Measurements from ENCODE around the gene VPS54. TPM values are rescaled to one million over a fixed set of nuclear protein-coding genes. Genes with fewer than 3 reads are reported as not detected.

Gene VPS54
- polyA plus RNA-seq, 3 donors, result 11.4 to 17.3 (median 11.5) TPM

DNA sequence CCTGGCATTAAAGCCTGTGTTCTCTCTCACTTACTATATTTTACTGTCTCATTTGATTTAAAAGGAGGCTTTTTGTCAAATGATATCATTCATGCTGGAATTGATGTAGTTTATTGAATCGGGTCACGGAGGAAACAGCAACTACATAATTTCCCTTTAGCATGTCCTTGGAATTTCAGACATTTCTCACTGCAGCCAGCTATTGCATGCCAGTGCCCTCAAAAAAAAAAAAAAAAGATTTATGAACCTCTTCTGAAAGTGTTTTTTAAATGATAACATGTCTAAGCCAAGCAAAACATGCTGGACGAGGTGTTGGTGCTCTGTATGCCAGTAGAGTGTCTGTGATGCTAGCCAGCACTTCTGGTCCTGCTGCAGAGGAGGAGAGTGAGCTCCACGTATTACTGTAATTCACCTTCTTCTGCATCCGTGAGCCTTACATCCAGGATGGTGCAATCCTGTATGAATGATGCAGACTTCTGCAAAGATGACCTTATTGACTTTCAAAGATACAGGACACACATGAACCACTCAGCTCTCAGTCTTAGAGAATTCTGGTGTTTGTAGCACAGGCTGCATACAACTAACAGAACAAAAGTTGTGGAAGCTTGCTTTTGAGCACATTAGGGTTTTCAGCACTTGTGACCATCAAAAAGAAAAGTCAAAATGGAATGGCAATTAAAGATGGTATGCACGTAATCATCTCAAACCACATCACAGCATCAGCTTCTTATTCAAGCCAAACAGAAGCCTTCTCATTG lies 146.5 kb downstream of the VPS54 start:
- intact Hi-C loops (cut with micrococcal nuclease), result no loop called here
- H3K36me3 Mint-ChIP-seq, result peaks cover 47 to 74% of the 10 kb centered on the region in 2 donors

DNA sequence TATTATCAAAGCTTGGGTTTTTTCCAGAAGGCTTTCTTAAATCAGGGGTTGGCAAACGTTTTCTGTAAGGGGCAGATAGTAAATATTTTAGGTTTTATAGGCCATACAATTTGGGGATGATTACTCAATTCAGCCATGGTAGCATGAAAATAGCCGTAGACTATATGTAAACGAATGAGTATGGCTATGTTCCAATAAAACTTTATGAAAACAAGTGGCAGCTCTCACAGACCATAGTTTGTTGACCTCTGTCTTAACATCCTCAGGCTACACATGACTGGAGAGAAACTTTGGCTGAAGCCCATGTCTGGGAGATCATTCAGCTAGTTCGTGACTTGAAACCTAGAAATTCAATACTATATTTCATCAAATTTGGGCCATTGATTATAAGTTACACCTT lies 147.4 kb downstream of the VPS54 start:
- Mint-ChIP-seq H3K36me3 (peaks cover 45 to 69% of the 10 kb centered on the region in 2 donors), H3K27me3 (ENCODE audit: low read depth in 3 of 3) (no peaks in the 10 kb centered on the region), H3K4me1 (peaks cover 2% of the 10 kb centered on the region), H3K27ac (no peak overlapping the region), H3K9me3 (no peaks in the 10 kb centered on the region), H3K4me3 (no peak overlapping the region)
- Histone ChIP-seq H3K4me2 (replicated peaks; ENCODE audit: extremely low read depth, low read length, poor library complexity, severe bottlenecking) (no peak overlapping the region), H3K36me3 (replicated peaks in 1 of 2; ENCODE audit: control insufficient read depth in 1 of 2, insufficient read depth in 2 of 2, low read length in 2 of 2) (peaks cover 28 to 91% of the 10 kb centered on the region in 2 donors), H3K9ac (ENCODE audit: insufficient read depth, low read length, poor library complexity, severe bottlenecking) (no peak overlapping the region), H3K27me3 (ENCODE audit: control insufficient read depth in 2 of 2, insufficient read depth in 2 of 2, low read length in 2 of 2) (no peaks in the 10 kb centered on the region), H3K27ac (ENCODE audit: low read depth in 1 of 2, low read length in 2 of 2) (no peak overlapping the region), H3K9me3 (replicated peaks in 1 of 2; ENCODE audit: control insufficient read depth in 1 of 2, insufficient read depth in 1 of 2, low read length in 2 of 2) (no peaks in the 10 kb centered on the region), H2AFZ (ENCODE audit: insufficient read depth, low read depth, low read length, poor library complexity, severe bottlenecking) (no peak overlapping the region), H3K4me1 (ENCODE audit: control insufficient read depth in 1 of 2, insufficient read depth in 2 of 2, low read length in 2 of 2) (no peaks in the 10 kb centered on the region), H3K79me2 (ENCODE audit: insufficient read depth, low read length) (peaks cover 81% of the 10 kb centered on the region), H3K4me3 (replicated peaks in 1 of 3; ENCODE audit: low read depth in 2 of 3, low read length in 3 of 3) (no peak overlapping the region), H4K20me1 (ENCODE audit: insufficient read depth, low read length) (peaks cover 52% of the 10 kb centered on the region)
- TF ChIP-seq, protein P1, sequence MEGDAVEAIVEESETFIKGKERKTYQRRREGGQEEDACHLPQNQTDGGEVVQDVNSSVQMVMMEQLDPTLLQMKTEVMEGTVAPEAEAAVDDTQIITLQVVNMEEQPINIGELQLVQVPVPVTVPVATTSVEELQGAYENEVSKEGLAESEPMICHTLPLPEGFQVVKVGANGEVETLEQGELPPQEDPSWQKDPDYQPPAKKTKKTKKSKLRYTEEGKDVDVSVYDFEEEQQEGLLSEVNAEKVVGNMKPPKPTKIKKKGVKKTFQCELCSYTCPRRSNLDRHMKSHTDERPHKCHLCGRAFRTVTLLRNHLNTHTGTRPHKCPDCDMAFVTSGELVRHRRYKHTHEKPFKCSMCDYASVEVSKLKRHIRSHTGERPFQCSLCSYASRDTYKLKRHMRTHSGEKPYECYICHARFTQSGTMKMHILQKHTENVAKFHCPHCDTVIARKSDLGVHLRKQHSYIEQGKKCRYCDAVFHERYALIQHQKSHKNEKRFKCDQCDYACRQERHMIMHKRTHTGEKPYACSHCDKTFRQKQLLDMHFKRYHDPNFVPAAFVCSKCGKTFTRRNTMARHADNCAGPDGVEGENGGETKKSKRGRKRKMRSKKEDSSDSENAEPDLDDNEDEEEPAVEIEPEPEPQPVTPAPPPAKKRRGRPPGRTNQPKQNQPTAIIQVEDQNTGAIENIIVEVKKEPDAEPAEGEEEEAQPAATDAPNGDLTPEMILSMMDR (IDR thresholded peaks at IDR 0.05), result no peak
- whole genome bisulfite sequencing (ENCODE audit: insufficient coverage), result 100% methylated on average over 1 of the region's 4 CpGs
- DNase-seq, result no peak
- intact Hi-C loops (cut with micrococcal nuclease), result no loop called here

More for the DNA sequence above, 146.5 kb downstream of the VPS54 start:
- Histone ChIP-seq H2AFZ (ENCODE audit: insufficient read depth, low read depth, low read length, poor library complexity, severe bottlenecking) (no peak overlapping the region), H3K4me1 (ENCODE audit: control insufficient read depth in 1 of 2, insufficient read depth in 2 of 2, low read length in 2 of 2) (no peaks in the 10 kb centered on the region), H3K27ac (ENCODE audit: low read depth in 1 of 2, low read length in 2 of 2) (no peak overlapping the region), H3K36me3 (replicated peaks in 1 of 2; ENCODE audit: control insufficient read depth in 1 of 2, insufficient read depth in 2 of 2, low read length in 2 of 2) (peaks cover 21 to 90% of the 10 kb centered on the region in 2 donors), H3K9me3 (replicated peaks in 1 of 2; ENCODE audit: control insufficient read depth in 1 of 2, insufficient read depth in 1 of 2, low read length in 2 of 2) (no peaks in the 10 kb centered on the region), H3K4me3 (replicated peaks in 1 of 3; ENCODE audit: low read depth in 2 of 3, low read length in 3 of 3) (no peak overlapping the region), H3K9ac (ENCODE audit: insufficient read depth, low read length, poor library complexity, severe bottlenecking) (no peak overlapping the region), H3K79me2 (ENCODE audit: insufficient read depth, low read length) (peaks cover 73% of the 10 kb centered on the region), H3K27me3 (ENCODE audit: control insufficient read depth in 2 of 2, insufficient read depth in 2 of 2, low read length in 2 of 2) (no peaks in the 10 kb centered on the region), H4K20me1 (ENCODE audit: insufficient read depth, low read length) (peaks cover 48% of the 10 kb centered on the region), H3K4me2 (replicated peaks; ENCODE audit: extremely low read depth, low read length, poor library complexity, severe bottlenecking) (no peak overlapping the region)
- Mint-ChIP-seq H3K4me3 (no peak overlapping the region), H3K9me3 (no peaks in the 10 kb centered on the region), H3K27me3 (ENCODE audit: low read depth in 3 of 3) (no peaks in the 10 kb centered on the region), H3K4me1 (peaks cover 2% of the 10 kb centered on the region), H3K27ac (no peak overlapping the region)
- TF ChIP-seq, protein P1 (IDR thresholded peaks at IDR 0.05), result no peak
- DNase-seq, result no peak
- WGBS (ENCODE audit: insufficient coverage), result no CpG with 5 or more reads among the region's 6 CpGs
